Activated CD4-positive, alpha-beta memory T cell treated with anti-CD3 and anti-CD28 coated beads, Interleukin-2, amount 10 ng/mL, durations not matched to agents 7 days and 5 days (primary cell): Measurements from ENCODE around the gene ENKUR. TPM values are rescaled to one million over a fixed set of nuclear protein-coding genes. Genes with fewer than 3 reads are reported as not detected.
"Not testable (repeated sequence)": the region's sequence is repeated elsewhere in the genome, so short reads cannot be mapped to it uniquely, and the experiment has no call there.

ENCODE experiments used
- CTCF ChIA-PET: fragments of 350-600 bp; sonication (Branson Sonifier 250); formaldehyde crosslinking; loops from one replicate; lab custom pipeline; 2021; ENCODE audit warnings: antibody characterized with exemption, inconsistent platforms; lab: Charles Lee
- POLR2A ChIA-PET: fragments of 350-600 bp; sonication (Branson Sonifier 250); formaldehyde crosslinking; loops from one replicate; lab custom pipeline; 2021; ENCODE audit warnings: antibody characterized with exemption; lab: Charles Lee
- DNase-seq: peaks from one replicate; pipeline ENCODE4 v3.0.0-alpha.2; 2020
- H3K27ac Mint-ChIP-seq: one replicate; pipeline ENCODE4 v1.8.0; 2021; ENCODE audit warnings: mild to moderate bottlenecking, mixed read lengths
- H3K27me3 Mint-ChIP-seq: one replicate; pipeline ENCODE4 v1.8.0; 2021; ENCODE audit warnings: mixed read lengths
- H3K36me3 Mint-ChIP-seq: one replicate; pipeline ENCODE4 v1.8.0; 2021; ENCODE audit warnings: low read depth, mixed read lengths
- H3K4me1 Mint-ChIP-seq: one replicate; pipeline ENCODE4 v1.8.0; 2021; ENCODE audit warnings: mixed read lengths
- H3K4me3 Mint-ChIP-seq: one replicate; pipeline ENCODE4 v1.8.0; 2021; ENCODE audit warnings: mild to moderate bottlenecking, mixed read lengths
- H3K9me3 Mint-ChIP-seq: one replicate; pipeline ENCODE4 v1.8.0; 2021; ENCODE audit warnings: mixed read lengths
- total RNA-seq, 2 experiments: library from RNA; stranded (reverse); gene quantifications; one replicate each; pipeline ENCODE4 v1.2.3, GENCODE V29; 2021

The ENKUR gene
- total RNA-seq, 2 experiments from 2014 or later, result not detected

DNA sequence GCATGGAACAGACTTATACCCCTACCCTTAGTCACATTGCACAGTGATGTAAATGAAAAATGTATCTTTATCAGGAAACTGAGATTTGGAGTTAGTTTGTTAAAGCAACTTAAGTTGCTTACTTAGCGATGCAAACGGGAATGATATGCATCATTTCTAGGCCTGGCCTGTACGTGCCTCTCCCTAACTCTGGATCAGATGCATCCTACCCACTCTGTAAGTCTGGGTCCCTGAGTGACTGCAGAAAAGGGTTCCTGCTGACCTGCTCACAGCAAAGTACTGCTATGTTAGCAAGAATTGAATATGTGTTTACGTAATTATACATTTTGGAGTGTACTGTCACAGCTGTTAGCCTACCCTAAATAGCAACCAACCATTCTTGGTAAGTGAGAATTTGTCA lies 32.8 kb downstream of the ENKUR start:
- Mint-ChIP-seq H3K4me3 (no peak overlapping the region), H3K27ac (no peak overlapping the region), H3K36me3 (no peaks in the 10 kb centered on the region), H3K4me1 (peaks cover 7% of the 10 kb centered on the region), H3K27me3 (peaks cover 2% of the 10 kb centered on the region), H3K9me3 (no peaks in the 10 kb centered on the region)
- POLR2A ChIA-PET, result no interaction called here
- DNase-seq, result no peak
- CTCF ChIA-PET, result no interaction called here

DNA sequence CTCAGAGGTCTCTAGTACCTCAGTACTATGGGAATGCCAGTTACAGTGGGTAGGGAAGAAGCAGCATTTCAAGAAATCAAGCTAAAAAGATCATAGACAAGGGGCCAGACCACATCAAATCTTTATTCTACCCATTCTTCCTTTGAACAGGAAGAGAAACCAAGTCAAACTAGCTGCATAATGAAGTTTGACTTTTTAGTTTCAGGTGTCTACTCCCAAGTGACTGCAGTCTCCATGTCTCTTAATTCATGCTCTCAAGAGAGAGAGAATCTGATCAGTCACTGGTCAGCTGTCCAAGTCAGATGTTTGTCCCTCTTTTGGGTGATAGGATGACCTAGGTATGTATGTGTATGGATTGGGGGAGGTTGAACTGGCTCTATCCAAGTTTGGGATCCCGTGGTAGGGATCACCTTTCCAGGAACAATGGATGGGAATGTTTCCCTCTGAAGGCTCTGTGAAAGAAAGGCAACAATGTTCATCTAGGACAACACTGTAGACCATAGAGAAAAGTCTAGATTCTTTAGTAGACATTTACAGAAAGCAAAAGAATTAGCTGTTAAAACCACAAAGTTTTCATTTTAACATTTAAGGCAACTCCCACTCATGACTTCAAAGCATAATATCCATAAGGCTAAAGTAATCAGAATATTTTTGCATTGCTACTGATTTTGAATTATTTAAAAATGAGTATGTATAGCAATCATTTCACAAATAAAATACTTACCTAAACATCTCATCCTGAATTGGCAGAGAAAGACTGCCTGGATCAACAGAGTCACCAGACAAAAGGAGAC lies 33.4 kb downstream of the ENKUR start:
- ChIA-PET POLR2A (no interaction called here), CTCF (no interaction called here)
- Mint-ChIP-seq H3K4me3 (no peak overlapping the region), H3K9me3 (no peaks in the 10 kb centered on the region), H3K27me3 (peaks cover 2% of the 10 kb centered on the region), H3K27ac (no peak overlapping the region), H3K36me3 (no peaks in the 10 kb centered on the region), H3K4me1 (peaks cover 7% of the 10 kb centered on the region)
- no peak for DNase-seq

DNA sequence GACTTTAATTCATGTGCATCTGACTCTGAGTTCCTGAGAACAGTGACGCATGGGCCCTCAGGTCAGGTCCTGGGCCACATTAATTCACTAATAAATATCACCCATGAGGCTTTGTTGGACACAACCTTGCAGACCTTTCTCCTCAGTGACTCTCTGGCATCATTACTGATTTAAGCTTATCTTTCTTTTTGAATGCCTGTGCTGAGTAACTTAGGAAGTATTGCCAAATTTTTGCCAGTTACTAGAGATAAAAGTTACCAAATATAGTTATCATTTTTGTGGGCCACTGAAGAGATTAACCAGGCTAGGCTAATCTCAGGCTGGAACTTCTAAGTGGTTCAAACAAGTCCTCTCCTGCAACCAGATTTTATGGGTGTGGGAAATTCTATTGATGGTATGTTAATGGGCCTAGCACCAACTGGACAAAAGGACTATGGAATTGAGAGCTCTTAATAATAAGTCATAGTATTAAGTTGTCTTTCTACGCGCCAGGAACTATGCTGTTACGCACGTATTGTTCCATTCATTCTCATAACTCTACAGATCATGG lies 34.7 kb downstream of the ENKUR start:
- ChIA-PET CTCF (no interaction called here), POLR2A (no interaction called here)
- peaks cover 7% of the 10 kb centered on the region for H3K4me1 Mint-ChIP-seq
- no peaks in the 10 kb centered on the region for H3K36me3 Mint-ChIP-seq
- H3K27me3 Mint-ChIP-seq, result peaks cover 2% of the 10 kb centered on the region
- H3K4me3 Mint-ChIP-seq, result no peak overlapping the region
- no peaks in the 10 kb centered on the region for H3K9me3 Mint-ChIP-seq
- H3K27ac Mint-ChIP-seq, result no peak overlapping the region
- DNase-seq, result no peak

DNA sequence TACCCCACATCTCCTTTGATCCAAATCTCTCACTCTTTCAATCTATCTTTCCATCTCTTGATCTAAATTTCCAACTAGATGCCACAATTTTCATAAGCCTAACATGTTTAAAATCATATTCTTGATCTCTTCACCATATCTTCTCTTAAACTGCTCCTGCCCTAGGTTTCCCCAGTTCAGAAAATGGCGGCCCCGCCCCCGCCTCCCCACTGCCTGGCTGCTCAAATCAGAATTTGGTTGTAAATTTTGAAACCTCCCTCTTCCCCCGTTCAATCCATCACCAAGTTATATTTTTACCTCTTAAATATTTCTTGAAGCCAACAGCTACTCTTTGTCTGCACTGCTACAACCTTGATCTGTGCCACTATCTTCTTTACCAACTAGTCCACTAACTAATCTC lies 36.3 kb downstream of the ENKUR start:
- Mint-ChIP-seq H3K4me3 (no peak overlapping the region), H3K27me3 (peaks cover 3% of the 10 kb centered on the region), H3K36me3 (no peaks in the 10 kb centered on the region), H3K27ac (no peak overlapping the region), H3K4me1 (peaks cover 7% of the 10 kb centered on the region), H3K9me3 (no peaks in the 10 kb centered on the region)
- CTCF ChIA-PET, result no interaction called here
- no peak for DNase-seq
- POLR2A ChIA-PET, result no interaction called here

DNA sequence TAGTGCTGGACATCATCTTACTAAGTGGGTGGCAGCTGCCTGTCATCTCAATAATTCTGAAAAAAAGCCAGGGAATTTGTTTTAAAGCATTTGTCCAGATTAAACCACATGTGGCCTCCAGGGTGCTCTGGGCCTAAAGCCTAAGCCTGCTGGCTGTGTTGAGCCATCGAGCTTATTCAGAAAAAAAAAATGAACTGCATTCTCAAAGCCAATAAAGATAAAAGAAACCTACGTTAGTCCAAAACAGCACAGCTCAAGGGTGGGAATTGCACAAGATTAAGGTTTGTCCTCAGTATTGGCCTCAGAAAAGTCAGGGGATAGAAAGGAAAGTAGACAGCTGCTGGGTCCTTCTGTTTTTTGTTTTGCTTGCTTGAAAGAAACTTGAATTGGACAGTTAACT lies 41.0 kb downstream of the ENKUR start:
- H3K4me3 Mint-ChIP-seq, result no peak overlapping the region
- no peaks in the 10 kb centered on the region for H3K9me3 Mint-ChIP-seq
- ChIA-PET CTCF (no interaction called here), POLR2A (no interaction called here)
- H3K36me3 Mint-ChIP-seq, result no peaks in the 10 kb centered on the region
- no peak for DNase-seq
- no peak overlapping the region for H3K27ac Mint-ChIP-seq
- H3K27me3 Mint-ChIP-seq, result peaks cover 3% of the 10 kb centered on the region
- peaks cover 3% of the 10 kb centered on the region for H3K4me1 Mint-ChIP-seq

DNA sequence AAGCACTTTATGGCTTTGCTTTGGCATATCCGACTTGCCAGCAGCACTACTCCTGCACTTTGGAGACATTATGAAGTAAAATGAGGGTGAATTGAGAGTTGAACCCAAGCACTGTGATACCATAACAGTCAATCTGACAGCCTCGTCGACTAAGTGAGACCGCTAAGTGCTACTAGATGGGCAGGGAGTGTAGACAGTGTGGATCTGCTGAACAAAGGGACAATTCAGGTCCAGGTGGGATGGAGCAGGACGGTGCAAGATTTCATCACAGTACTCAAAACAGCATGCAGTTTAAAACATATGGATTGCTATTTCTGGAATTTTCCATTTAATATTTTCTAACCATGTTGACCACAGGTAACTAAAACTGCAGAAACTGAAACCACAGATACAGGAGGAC lies 42.8 kb downstream of the ENKUR start:
- Mint-ChIP-seq H3K9me3 (no peaks in the 10 kb centered on the region), H3K36me3 (no peaks in the 10 kb centered on the region), H3K27me3 (peaks cover 1% of the 10 kb centered on the region), H3K4me1 (peaks cover 7% of the 10 kb centered on the region), H3K4me3 (no peak overlapping the region), H3K27ac (no peak overlapping the region)
- ChIA-PET CTCF (no interaction called here), POLR2A (no interaction called here)
- DNase-seq, result no peak

DNA sequence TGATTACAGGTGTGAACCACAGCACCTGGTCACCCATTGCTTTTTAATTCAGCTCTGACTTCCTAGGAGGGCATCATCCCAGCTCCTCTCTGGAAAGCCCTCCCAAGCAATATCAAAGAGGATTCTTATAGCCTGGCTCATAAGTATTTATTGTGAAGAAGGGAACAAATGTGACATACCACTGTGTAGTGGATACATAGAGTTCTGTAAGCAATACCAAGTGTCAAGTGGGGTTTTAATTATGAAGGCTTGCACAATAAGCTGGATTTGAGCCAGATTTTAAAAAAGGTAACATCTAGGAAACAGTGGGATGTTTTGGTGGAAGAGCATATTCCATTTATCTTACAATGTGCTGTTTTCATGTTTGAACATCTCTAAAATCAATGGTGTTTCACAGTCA lies 44.6 kb downstream of the ENKUR start:
- DNase-seq, result no peak
- peaks cover 7% of the 10 kb centered on the region for H3K4me1 Mint-ChIP-seq
- H3K4me3 Mint-ChIP-seq, result no peak overlapping the region
- H3K9me3 Mint-ChIP-seq, result no peaks in the 10 kb centered on the region
- peaks cover 1% of the 10 kb centered on the region for H3K27me3 Mint-ChIP-seq
- POLR2A ChIA-PET, result no interaction called here
- CTCF ChIA-PET, result interaction anchor here (0.7 kb wide), 1 partner anchor 35 kb away, joined by 3 read pairs; no protein-coding TSS in a partner anchor
- H3K27ac Mint-ChIP-seq, result no peak overlapping the region
- no peaks in the 10 kb centered on the region for H3K36me3 Mint-ChIP-seq

DNA sequence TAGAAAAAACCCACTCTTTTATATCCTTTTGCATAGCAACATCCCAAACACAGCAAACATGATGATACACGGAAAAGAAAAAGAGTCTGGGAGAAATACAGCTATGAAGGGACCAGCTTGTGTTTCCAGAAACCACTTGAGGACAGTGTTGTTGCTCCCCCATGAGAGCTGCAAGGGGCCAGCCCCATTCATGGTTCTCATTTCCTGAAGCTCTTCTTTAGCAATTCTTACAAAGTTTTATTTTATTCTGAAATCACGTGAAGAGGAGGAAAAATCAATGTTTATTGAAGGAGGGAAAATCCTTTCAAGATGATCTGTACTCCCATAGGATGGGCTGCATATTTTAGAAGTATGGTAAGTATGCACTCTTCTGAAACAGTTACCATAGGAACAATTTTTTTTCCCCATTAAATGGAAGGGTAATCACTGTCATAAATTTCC lies 46.1 kb downstream of the ENKUR start:
- CTCF ChIA-PET, result no interaction called here

DNA sequence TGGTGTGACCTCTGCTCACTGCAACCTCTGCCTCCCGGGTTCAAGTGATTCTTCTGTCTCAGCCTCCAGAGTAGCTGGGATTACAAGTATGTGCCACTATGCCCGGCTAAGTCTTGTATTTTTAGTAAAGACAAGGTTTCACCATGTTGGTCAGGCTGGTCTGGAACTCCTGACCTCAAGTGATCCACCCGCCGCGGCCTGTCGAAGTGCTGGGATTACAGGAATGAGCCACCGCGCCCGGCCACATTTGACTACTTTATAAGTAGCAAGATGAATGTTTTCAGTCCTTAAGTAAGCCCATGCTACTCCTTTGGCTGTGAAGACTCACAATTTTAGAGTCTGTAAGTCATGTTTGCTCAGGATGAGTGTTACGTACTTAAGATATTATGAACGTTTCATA lies 47.0 kb downstream of the ENKUR start:
- DNase-seq, POLR2A ChIA-PET, H3K4me1 Mint-ChIP-seq, H3K4me3 Mint-ChIP-seq, H3K27me3 Mint-ChIP-seq, CTCF ChIA-PET, H3K36me3 Mint-ChIP-seq, H3K27ac Mint-ChIP-seq, H3K9me3 Mint-ChIP-seq: not testable (repeated sequence)

More for the DNA sequence above, 46.1 kb downstream of the ENKUR start:
- no peak for DNase-seq
- Mint-ChIP-seq H3K36me3 (no peaks in the 10 kb centered on the region), H3K9me3 (no peaks in the 10 kb centered on the region), H3K4me1 (peaks cover 7% of the 10 kb centered on the region), H3K4me3 (no peak overlapping the region), H3K27ac (no peak overlapping the region), H3K27me3 (no peaks in the 10 kb centered on the region)
- POLR2A ChIA-PET, result no interaction called here

DNA sequence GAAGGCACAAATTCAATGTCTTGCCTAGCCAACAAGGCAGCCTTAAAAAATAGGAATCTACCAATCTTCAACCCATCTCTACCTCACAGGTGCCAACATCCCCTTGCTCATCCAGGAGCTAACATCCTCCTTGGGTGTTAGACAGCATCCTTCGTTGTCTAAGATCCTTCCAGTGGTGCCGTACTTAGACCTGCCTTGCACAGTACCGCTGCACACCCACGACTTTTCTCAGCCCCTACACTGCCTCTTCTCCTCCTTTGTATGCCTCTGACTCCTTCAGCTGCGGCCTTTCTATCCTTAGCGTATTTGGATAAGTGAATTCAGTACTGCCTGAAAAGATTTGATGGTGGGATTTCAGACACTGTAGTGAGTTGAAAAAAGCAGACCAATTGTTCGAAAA lies 47.6 kb downstream of the ENKUR start:
- ChIA-PET POLR2A (no interaction called here), CTCF (no interaction called here)
- no peak for DNase-seq
- no peak overlapping the region for H3K27ac Mint-ChIP-seq
- H3K36me3 Mint-ChIP-seq, result no peaks in the 10 kb centered on the region
- H3K4me3 Mint-ChIP-seq, result no peak overlapping the region
- H3K27me3 Mint-ChIP-seq, result no peaks in the 10 kb centered on the region
- H3K4me1 Mint-ChIP-seq, result peaks cover 7% of the 10 kb centered on the region
- no peaks in the 10 kb centered on the region for H3K9me3 Mint-ChIP-seq

DNA sequence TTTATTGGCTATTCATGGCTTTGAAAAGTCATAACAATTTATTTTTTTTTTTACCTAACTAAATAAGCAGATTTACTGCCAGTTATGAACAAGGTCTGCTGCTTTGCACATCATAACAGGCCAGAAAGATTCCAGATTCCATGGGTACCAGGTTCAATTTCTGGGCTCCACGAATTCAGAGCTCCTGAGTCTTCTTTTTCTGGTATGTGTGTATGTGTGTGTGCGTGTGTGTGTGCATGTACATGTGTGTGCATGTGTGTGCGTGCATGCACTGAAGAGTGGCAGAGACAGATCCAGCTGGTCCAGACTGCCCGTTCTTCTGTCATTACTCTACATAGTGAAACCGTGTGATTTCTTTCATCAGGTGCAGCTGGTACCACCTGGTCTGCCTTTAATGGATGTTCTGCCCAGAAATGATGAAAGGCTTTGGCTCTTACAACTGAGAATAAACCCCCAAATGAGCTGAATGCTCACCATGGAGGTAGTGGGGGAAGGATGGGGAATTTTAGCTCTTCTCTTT lies 48.9 kb downstream of the ENKUR start:
- Mint-ChIP-seq H3K27me3 (peaks cover 2% of the 10 kb centered on the region), H3K4me1 (peaks cover 7% of the 10 kb centered on the region), H3K36me3 (no peaks in the 10 kb centered on the region), H3K27ac (no peak overlapping the region), H3K4me3 (no peak overlapping the region), H3K9me3 (no peaks in the 10 kb centered on the region)
- ChIA-PET CTCF (no interaction called here), POLR2A (no interaction called here)
- DNase-seq, result no peak

DNA sequence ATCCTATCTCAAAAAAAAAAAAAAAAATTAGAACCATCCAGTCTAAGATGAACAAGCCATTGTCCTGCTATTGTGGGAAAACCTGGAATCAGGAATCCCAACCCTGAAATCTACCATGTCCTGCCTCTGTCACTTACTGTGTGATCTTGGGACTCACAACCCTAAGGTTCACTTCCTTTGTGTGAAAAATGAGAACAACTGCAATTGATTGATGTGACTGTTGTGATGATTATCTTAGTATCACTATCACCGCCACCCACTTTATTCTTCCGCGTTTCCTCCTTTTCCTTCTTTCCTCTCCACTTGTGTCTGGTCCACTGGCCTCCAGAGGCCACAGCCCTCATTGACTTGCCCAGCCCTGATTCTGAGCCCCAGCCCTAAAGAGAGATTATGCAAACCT lies 50.9 kb downstream of the ENKUR start:
- H3K27ac Mint-ChIP-seq, result no peak overlapping the region
- CTCF ChIA-PET, result no interaction called here

DNA sequence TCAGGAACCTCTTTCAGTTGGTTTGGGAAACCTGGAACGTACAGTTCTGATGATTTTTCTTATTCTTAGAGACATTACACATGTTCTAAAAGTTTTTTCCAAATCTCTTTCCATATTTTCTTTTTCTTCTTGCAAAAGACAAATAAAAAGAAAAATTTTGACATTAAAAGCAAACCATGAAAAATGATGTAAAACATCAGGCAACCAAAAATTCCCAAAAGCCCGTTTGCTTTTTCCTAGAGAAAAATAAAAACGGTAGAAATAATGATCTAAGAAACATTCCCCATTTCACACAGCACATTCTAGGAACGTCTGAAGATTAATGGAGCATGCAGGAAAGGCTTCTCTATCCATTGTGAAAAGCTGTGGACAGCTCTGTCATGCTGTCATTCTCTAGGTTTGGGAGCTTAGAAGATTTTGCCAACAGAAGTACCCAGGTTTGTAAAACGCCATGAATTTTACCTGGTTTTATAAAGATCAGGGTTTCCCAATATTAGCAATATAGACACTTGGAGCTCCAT lies 52.4 kb downstream of the ENKUR start:
- Mint-ChIP-seq H3K9me3 (no peaks in the 10 kb centered on the region), H3K27me3 (peaks cover 2% of the 10 kb centered on the region), H3K4me3 (no peak overlapping the region), H3K36me3 (no peaks in the 10 kb centered on the region), H3K4me1 (no peaks in the 10 kb centered on the region), H3K27ac (no peak overlapping the region)
- POLR2A ChIA-PET, result no interaction called here
- DNase-seq, result no peak
- CTCF ChIA-PET, result no interaction called here

More for the DNA sequence above, 50.9 kb downstream of the ENKUR start:
- Mint-ChIP-seq H3K4me1 (peaks cover 4% of the 10 kb centered on the region), H3K4me3 (no peak overlapping the region), H3K36me3 (no peaks in the 10 kb centered on the region), H3K9me3 (no peaks in the 10 kb centered on the region), H3K27me3 (peaks cover 2% of the 10 kb centered on the region)
- DNase-seq, result no peak
- POLR2A ChIA-PET, result no interaction called here
